ENCODE measurements around the gene HPX. TPM values are rescaled to one million over a fixed set of nuclear protein-coding genes. Genes with fewer than 3 reads are reported as not detected.
A peak's percentile ranks its signal among the peaks of the same experiment; 100 is the strongest.

The HPX gene
- total RNA-seq, 1 donor from 2014 or later: 1.7 TPM

GRCh38 chr11:6437993-6438392 is 2.8 kb downstream of the HPX start:
- peak; percentile 43 to 54 for ATAC-seq
- H3K4me1 ChIP-seq: peaks cover 16% of the 10 kb centered on the region
- H3K36me3 ChIP-seq: no peaks in the 10 kb centered on the region
- H3K27ac ChIP-seq: no peak overlapping the region
- no peak overlapping the region for H3K4me3 ChIP-seq
- DNase-seq: no peak
- H3K27me3 ChIP-seq (ENCODE audit: low read depth): no peaks in the 10 kb centered on the region
- H3K9me3 ChIP-seq: no peaks in the 10 kb centered on the region
- intact Hi-C loops (cut with DNase I): no loop called here
- no peak for TF ChIP-seq CTCF (IDR thresholded peaks at IDR 0.05)

- Histone ChIP-seq H3K27ac (no peak overlapping the region), H3K4me3 (no peak overlapping the region), H3K4me1 (peaks cover 16% of the 10 kb centered on the region), H3K36me3 (no peaks in the 10 kb centered on the region), H3K9me3 (no peaks in the 10 kb centered on the region), H3K27me3 (ENCODE audit: low read depth) (no peaks in the 10 kb centered on the region)
- ATAC-seq (no peak), DNase-seq (no peak)
- TF ChIP-seq CTCF (IDR thresholded peaks at IDR 0.05): no peak
- intact Hi-C loops (cut with DNase I): no loop called here
Measured at GRCh38 chr11:6437423-6437822, 3.4 kb downstream of the HPX start.

- no peak for TF ChIP-seq CTCF (IDR thresholded peaks at IDR 0.05)
- H3K9me3 ChIP-seq: no peaks in the 10 kb centered on the region
- no peak overlapping the region for H3K4me3 ChIP-seq
- no peaks in the 10 kb centered on the region for H3K36me3 ChIP-seq
- no peak for ATAC-seq
- no peaks in the 10 kb centered on the region for H3K27me3 ChIP-seq (ENCODE audit: low read depth)
- no peak overlapping the region for H3K27ac ChIP-seq
- intact Hi-C loops (cut with DNase I): no loop called here
- no peak for DNase-seq
- H3K4me1 ChIP-seq: peaks cover 6% of the 10 kb centered on the region
Measured at GRCh38 chr11:6433998-6434660, 6.7 kb downstream of the HPX start.

- Histone ChIP-seq H3K36me3 (no peaks in the 10 kb centered on the region), H3K27me3 (ENCODE audit: low read depth) (no peaks in the 10 kb centered on the region), H3K27ac (no peak overlapping the region), H3K4me1 (no peaks in the 10 kb centered on the region), H3K9me3 (no peaks in the 10 kb centered on the region), H3K4me3 (no peak overlapping the region)
- DNase-seq (no peak), ATAC-seq (peak; percentile 18 to 42)
- TF ChIP-seq CTCF (IDR thresholded peaks at IDR 0.05): no peak
- intact Hi-C loops (cut with DNase I): no loop called here
Measured at GRCh38 chr11:6431861-6432260, 8.9 kb downstream of the HPX start.

- DNase-seq: no peak
- no peak for TF ChIP-seq CTCF (IDR thresholded peaks at IDR 0.05)
- Histone ChIP-seq H3K9me3 (no peaks in the 10 kb centered on the region), H3K27me3 (ENCODE audit: low read depth) (peaks cover 5% of the 10 kb centered on the region), H3K36me3 (no peaks in the 10 kb centered on the region), H3K4me3 (no peak overlapping the region), H3K27ac (no peak overlapping the region), H3K4me1 (no peaks in the 10 kb centered on the region)
- intact Hi-C loops (cut with DNase I): no loop called here
- ATAC-seq: no peak
Measured at GRCh38 chr11:6427516-6427915, 13.3 kb downstream of the HPX start.

Data from lower lobe of right lung (tissue), 2 donors.